Osteoblast (primary cell): ENCODE data around the gene RAB13. TPM values are rescaled to one million over a fixed set of nuclear protein-coding genes. Genes with fewer than 3 reads are reported as not detected.

ENCODE experiments used
- DNase-seq: peaks from one replicate; pipeline ENCODE4 v3.0.0; 2011; ENCODE audit warnings: low spot score, mixed read lengths; ENCODE audit not compliant: insufficient read length; ENCODE audit errors: missing footprints
- H2AFZ ChIP-seq: 2 replicates; pipeline ENCODE4 v1.6.0; 2011; ENCODE audit warnings: mild to moderate bottlenecking, low read length
- H3K27ac ChIP-seq: 2 replicates; pipeline ENCODE4 v1.5.1; 2011; ENCODE audit warnings: mild to moderate bottlenecking, low read depth, low read length, moderate library complexity
- H3K27me3 ChIP-seq: 2 replicates; pipeline ENCODE4 v1.6.0; 2012; ENCODE audit warnings: mild to moderate bottlenecking, control low read depth, inconsistent platforms, low read length, moderate library complexity; ENCODE audit not compliant: insufficient read depth
- H3K36me3 ChIP-seq: 2 replicates; pipeline ENCODE4 v1.5.1; 2011; ENCODE audit warnings: mild to moderate bottlenecking, low read length, control low read depth, moderate library complexity; ENCODE audit not compliant: insufficient read depth
- H3K4me1 ChIP-seq: 2 replicates; pipeline ENCODE4 v1.5.1; 2011; ENCODE audit warnings: mild to moderate bottlenecking, low read length, control low read depth, moderate library complexity; ENCODE audit not compliant: insufficient read depth
- H3K4me2 ChIP-seq: 2 replicates; pipeline ENCODE4 v1.6.0; 2011; ENCODE audit warnings: mild to moderate bottlenecking, low read length; ENCODE audit not compliant: insufficient read depth
- H3K4me3 ChIP-seq: fragments of 200-600 bp; sonication (generic); 3 replicates; pipeline ENCODE4 v1.5.1; 2012; ENCODE audit warnings: mild to moderate bottlenecking, low read length, inconsistent platforms; ENCODE audit not compliant: insufficient read depth
- H3K79me2 ChIP-seq: 2 replicates; pipeline ENCODE4 v1.6.0; 2012; ENCODE audit warnings: mild to moderate bottlenecking, low read length, control low read depth, inconsistent platforms; ENCODE audit not compliant: insufficient read depth
- H3K9me3 ChIP-seq: 2 replicates; pipeline ENCODE4 v1.5.1; 2011; ENCODE audit warnings: low read depth, low read length, control low read depth
- H4K20me1 ChIP-seq: 2 replicates; pipeline ENCODE4 v1.6.0; 2012; ENCODE audit warnings: mild to moderate bottlenecking, low read length, control low read depth; ENCODE audit not compliant: insufficient read depth
- CTCF ChIP-seq: IDR thresholded peaks from 2 replicates; pipeline ENCODE4 v1.5.1; 2011; ENCODE audit warnings: mild to moderate bottlenecking, low read depth, low read length, moderate library complexity; ENCODE audit errors: extremely low read depth
- total RNA-seq: library from RNA; depleted of rRNA; stranded (reverse); fragments of >200 nt; gene quantifications from 2 replicates; pipeline ENCODE4 v1.2.3, GENCODE V29; 2012

The RAB13 gene
- total RNA-seq, 1 donor = 72.0 TPM

GRCh38 chr1:153945131-153945794 lies 40.9 kb downstream of the RAB13 start:
- Histone ChIP-seq H3K4me3 (peak overlapping the region; percentile 93), H2AFZ (peak overlapping the region; percentile 80), H3K36me3 (peaks cover 20% of the 10 kb centered on the region), H3K79me2 (peaks cover 29% of the 10 kb centered on the region), H4K20me1 (no peaks in the 10 kb centered on the region), H3K9me3 (no peaks in the 10 kb centered on the region), H3K27me3 (no peaks in the 10 kb centered on the region), H3K4me2 (peak overlapping the region; percentile 91), H3K27ac (peak overlapping the region; percentile 90), H3K4me1 (peaks cover 12% of the 10 kb centered on the region)
- TF ChIP-seq CTCF = no peak
- DNase-seq = peak; percentile 93

GRCh38 chr1:153944827-153945117 lies 41.4 kb downstream of the RAB13 start:
- peak overlapping the region; percentile 90 for H3K27ac ChIP-seq
- TF ChIP-seq CTCF = no peak

GRCh38 chr1:153944005-153944826 lies 41.9 kb downstream of the RAB13 start:
- Histone ChIP-seq H3K4me1 (peaks cover 12% of the 10 kb centered on the region), H3K4me2 (no peak overlapping the region), H3K27ac (peak overlapping the region; percentile 90), H3K79me2 (peaks cover 29% of the 10 kb centered on the region), H3K36me3 (peaks cover 19% of the 10 kb centered on the region), H3K9me3 (no peaks in the 10 kb centered on the region), H2AFZ (no peak overlapping the region), H3K4me3 (no peak overlapping the region), H3K27me3 (no peaks in the 10 kb centered on the region), H4K20me1 (no peaks in the 10 kb centered on the region)
- TF ChIP-seq CTCF = no peak
- DNase-seq = peak; percentile 88

More at GRCh38 chr1:153944827-153945117, 41.4 kb downstream of the RAB13 start:
- Histone ChIP-seq H3K9me3 (no peaks in the 10 kb centered on the region), H3K36me3 (peaks cover 20% of the 10 kb centered on the region), H3K4me3 (peak overlapping the region; percentile 93), H4K20me1 (no peaks in the 10 kb centered on the region), H3K4me2 (peak overlapping the region; percentile 91), H3K4me1 (peaks cover 12% of the 10 kb centered on the region), H3K27me3 (no peaks in the 10 kb centered on the region), H2AFZ (no peak overlapping the region), H3K79me2 (peaks cover 29% of the 10 kb centered on the region)
- no peak for DNase-seq
